GM21515 (cell line): ENCODE measurements around the gene ZSCAN10.
"Not testable (repeated sequence)": the region's sequence is repeated elsewhere in the genome, so short reads cannot be mapped to it uniquely, and the experiment has no call there.

Experiments used
- ATAC-seq: cut with Tn5 transposase; IDR thresholded peaks from one replicate; pipeline ENCODE4 v1.9.1; 2021; ENCODE audit not compliant: unreplicated experiment

The ZSCAN10 gene

DNA sequence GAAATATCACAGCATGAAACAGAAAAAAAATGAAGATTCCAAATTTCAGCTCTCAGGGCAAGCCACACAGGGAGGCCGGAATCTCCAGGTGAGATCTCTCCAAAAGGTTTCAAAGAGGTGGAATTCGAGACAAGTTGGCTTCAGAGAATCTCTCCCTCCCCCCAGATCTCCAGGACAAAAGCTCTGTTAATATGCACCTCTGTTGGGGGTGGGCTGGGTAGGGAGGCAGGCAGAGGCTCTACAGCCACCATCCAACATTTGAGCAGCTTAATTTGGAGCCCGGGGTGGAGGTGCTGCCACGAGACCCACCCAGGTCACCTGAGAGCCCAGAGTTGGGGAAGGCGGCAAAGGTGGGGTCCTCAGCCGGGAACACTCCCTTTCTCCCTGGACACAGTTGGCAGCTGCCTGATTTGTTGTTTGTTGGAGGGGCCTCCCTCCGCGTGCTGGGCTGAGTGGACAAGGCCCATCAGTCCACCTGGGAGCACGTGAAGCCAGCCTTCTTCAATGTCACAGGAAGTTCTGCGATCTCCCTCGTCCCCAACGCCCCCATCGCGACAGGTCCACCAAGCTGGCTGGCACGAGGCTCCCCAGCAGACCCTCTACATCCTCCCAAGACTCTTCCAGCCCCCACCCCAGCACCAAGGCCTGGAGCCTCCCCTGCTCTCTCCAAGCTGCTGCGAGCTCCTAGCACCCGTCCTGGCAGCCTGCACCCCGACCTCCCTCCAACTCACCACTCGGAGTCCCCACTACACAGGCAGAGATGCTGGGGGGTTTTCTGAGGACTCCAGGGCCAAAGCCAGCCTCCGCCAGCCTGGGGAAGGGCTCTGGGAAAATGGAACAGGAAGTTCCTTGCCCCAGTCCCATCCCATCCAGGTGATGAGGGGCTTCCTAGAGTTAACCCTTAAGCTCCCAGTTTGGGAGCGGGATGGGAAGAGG lies at the start of gene ZSCAN10:
Gene ZSCAN10 (minus strand): TSS at position 836 of the 936 bp plus-strand sequence. CDS start 6,357 bp downstream, outside the sequence.
- ATAC-seq: no peak

DNA sequence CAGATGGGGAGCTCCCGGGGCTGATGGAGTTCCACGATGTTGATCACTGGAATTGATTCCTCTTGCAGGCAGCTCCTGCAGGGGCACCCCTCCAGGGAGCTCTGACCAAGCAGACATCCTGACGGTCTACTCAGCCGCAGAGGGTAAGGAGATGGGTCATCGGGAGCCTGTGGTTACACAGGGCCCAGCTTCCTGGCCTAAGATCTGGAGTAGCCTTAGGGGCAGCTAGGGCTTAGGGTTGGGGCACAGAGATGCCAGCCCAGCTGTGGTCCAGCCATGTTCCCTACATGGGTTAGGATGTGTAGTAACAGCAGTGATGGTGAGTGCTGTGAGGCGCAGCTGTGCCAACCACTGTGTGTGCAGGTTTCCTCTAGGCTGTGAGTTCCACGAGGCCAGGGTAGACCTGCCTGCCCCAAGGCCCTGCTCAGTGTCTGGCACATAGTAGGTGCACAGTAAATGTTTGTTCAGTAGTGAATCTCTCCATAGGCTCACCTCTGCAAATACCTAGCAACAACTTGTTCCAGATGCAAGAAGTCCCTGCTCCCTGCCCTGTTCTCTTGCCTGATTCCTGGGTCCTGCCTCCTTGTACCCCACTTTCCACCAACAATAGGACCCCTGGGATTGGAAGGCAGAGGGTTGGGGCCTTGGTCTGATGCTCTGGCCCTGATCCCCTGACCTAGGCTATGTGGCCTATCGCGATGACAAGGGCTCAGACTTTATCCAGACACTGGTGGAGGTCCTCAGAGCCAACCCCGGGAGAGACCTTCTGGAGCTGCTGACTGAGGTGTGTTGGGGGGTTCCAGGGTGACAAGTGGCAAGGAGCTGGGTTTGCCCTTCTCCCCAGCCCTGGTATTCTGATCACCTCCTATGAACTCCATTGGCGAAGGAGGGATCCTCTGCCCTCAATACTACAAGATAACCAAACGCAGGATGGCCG lies 49.4 kb upstream of the ZSCAN10 start:
- no peak for ATAC-seq

DNA sequence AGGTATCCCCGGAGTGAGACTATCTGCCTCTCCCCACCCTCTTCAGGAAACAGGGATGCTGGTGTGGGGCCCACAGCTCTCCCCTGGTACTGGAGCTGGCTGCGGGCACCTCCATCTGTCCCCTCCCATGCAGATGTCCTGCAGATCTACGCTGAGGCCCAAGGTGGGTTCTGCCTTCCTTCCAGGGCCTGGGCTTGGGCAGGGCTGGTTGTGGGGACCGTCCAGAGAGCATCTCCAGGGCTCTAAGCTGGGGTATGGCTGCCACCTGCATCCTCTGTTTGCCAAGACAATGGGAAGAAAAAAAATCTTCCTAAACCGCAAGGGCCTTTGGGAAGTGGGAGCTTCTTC lies 48.6 kb upstream of the ZSCAN10 start:
- ATAC-seq: no peak

DNA sequence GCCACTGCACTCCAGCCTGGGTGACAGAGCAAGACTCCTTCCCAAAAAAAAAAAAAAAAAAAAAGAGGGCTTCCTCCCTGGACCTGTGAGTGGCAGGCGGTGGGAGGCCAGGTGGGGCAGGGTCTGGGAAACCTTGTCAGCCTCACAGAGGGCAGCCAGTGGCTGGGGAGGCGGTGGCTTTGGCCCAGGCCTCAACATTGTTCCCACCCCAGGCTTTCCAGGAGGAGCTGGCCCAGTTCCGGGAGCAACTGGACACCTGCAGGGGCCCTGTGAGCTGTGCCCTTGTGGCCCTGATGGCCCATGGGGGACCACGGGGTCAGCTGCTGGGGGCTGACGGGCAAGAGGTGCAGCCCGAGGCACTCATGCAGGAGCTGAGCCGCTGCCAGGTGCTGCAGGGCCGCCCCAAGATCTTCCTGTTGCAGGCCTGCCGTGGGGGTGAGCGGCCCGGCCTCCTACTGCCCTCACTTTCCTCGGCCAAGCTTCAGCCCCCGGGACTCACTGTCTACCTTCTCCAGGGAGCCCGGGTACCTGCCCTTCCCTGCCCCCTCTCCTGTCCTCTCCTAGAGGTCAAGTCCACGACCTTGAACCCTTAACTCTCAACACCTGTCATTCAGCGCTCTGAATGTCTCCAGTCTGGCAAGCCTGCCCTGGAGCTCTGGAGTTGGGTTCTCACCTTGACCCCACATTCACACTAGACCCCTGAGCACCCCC lies 48.1 kb upstream of the ZSCAN10 start:
- no peak for ATAC-seq

DNA sequence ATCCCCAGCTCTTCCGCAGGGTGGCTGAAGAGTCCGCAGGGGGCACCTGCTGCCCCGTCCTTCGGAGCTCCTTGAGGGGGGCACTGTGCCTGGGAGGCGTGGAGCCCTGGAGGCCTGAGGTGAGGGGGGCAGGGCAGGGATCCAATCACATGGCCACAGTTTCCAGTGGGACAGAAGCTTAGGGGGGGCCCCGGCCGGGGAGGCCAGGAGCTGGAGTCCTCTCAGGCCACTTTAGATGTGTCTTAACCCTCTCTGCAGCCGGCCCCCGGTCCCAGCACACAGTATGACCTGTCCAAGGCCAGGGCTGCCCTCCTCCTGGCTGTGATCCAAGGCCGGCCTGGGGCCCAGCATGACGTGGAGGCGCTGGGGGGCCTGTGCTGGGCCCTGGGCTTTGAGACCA lies 46.6 kb upstream of the ZSCAN10 start:
- no peak for ATAC-seq

DNA sequence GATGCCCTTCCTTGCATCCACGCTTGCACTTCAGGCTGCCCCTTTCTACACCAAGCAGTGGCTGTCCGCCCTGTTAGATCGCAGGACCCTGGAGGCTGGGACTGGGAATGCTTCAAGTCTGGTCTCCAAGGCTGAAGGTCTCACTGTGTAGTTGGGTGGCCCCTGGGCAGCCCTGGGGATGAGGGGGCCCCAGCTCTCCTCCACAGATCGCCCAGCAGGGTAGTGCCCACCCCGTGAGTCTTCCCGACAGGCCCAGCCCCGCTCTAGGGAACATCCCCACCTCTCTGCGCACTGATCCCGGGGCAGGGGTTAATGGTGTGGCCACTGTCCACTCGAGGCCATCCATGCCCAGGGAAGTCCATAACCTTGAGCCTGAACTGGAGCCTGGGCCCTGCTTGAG lies 46.1 kb upstream of the ZSCAN10 start:
- ATAC-seq: no peak

DNA sequence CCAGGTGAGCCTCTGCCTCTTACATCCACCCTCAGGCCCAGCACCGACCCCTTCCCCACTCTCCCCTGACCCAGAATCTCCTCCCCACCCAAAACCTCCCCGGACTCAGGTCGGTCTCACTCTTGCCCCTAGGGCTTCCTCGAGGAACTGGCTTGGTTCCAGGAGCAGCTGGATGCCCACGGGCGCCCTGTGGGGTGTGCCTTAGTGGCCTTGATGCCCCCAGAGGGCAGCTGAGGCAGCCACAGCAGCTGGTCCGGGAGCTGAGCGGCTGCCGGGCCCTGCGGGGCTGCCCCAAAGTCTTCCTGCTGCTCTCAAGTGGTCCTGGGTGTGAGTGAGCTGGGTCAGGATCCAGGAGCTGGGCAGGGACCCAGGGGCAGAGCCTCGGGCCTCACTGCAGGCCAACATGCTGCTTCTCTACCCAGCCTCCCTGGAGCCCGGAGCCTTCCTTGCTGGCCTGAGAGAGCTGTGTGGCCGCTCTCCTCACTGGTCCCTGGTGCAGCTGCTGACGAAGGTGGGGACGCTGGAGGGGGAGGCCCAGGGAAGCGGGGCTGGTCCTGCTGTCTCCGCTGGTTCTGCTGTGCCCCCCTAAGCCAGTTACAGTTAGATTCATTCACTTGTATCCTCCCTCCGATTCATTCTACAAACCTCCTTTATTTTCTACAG lies 45.4 kb upstream of the ZSCAN10 start:
- no peak for ATAC-seq

DNA sequence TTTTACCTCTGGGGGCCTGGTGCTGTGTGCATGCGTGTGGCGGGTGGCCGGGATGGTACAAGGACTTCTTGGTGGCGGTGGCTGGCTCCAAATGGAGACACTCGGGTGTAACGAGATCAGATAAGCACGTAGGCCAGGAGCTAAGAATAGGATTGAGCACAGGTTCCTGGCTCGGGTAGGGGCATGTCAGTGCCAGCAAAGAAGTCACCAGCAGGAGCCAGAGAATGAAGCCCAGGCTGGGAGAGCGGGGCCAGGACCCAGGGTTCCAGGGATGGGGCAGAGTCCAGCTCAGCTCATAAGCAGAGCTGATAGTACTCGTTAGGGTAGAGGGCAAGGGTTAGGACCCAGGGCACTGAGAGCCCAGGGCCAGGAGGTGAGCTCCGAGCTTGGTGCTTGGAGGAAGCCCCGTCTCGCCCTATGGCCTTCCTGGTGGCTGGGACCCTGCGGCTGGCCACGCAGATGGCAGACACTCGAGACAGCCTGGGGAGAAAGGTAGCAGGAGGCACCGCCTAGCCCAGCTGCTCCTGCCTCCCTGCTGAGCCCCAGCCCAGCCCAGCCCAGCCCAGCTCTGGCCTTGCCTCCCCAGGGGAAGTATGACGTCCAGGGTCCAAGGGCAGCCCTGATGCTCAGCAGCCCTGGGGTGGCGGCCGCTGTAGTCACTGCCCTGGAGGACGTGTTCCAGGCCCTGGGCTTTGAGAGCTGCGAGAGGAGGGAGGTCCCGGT lies 44.7 kb upstream of the ZSCAN10 start:
- no peak for ATAC-seq

DNA sequence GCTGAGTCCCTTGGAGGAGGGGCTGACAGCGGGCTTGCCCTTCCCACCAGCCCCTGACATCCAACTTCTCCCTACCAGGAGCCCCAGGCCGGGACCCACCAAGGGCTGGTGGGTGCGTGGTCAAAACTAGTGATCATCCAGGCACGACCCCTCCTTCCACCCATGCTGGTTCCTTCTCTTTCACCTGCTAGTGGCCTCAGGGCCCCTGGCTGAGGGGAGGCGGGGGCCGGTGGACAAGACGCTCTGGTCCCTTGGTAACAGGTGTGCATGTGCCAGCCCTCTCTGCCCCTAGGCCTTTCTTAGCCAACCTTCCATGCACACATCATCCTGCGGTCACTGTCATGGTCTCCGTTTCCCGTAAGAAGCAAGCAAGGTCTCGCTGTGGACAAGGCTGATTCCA lies 44.1 kb upstream of the ZSCAN10 start:
- no peak for ATAC-seq

DNA sequence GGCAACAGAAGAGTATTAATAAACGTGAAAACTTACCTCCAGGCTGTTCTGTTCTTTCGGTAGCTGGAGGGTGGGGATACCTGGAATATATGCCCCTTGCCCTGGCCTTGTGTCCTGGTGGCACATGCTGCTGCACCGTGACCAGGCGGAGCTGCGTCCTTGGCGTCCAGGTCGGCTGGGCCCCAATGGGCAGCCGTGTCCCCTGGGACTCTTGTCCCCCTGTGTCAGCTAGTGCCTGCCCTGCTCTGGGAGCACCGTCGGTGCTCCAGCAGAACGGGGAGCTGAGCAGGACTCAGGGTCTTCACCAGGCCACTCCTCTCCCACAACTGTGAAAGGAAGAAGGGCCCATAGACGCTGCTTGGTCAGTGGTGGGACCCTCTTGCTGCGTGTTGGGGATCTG lies 43.7 kb upstream of the ZSCAN10 start:
- no peak for ATAC-seq

DNA sequence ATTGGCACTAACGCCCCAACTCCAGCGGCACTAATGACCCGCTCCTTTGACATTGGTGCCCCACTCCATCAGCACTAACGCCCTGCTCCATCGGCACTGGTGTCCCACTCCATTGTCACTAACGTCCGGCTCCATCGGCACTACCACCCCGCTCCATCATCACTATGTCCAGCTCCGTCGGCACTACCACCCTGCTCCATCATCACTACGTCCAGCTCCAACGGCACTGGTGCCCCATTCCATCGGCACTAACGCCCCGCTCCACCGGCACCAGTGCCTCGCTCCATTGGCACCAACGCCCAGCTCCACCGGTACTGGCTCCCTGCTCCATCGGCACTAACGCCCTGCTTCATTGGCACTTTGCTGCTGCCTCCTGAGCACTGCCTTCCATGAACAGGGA lies 43.2 kb upstream of the ZSCAN10 start:
- ATAC-seq: no peak

DNA sequence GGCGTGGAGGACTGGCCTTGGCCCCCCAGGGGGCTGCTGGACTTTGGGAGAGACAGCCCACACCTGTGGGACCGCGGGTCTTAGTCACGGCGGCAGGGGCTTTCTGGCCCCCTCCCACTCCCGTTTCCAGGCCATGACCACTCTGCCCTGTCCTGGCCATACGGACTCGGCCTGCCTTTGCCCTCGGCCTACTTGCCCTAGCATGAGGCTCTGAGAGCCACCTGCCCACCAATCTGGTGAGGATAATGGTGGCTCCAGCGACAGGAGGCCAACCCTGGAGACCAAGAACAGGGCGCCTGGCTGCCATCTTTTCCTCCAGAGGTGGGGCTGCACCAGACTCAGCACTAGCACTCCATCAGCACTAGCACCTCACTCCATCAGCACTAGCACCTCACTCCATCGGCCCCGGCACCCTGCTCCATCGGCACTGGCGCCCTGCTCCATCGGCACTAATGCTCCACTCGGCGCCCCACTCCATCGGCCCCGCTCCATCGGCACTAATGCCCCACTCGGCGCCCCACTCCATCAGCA lies 42.8 kb upstream of the ZSCAN10 start:
- no peak for ATAC-seq

DNA sequence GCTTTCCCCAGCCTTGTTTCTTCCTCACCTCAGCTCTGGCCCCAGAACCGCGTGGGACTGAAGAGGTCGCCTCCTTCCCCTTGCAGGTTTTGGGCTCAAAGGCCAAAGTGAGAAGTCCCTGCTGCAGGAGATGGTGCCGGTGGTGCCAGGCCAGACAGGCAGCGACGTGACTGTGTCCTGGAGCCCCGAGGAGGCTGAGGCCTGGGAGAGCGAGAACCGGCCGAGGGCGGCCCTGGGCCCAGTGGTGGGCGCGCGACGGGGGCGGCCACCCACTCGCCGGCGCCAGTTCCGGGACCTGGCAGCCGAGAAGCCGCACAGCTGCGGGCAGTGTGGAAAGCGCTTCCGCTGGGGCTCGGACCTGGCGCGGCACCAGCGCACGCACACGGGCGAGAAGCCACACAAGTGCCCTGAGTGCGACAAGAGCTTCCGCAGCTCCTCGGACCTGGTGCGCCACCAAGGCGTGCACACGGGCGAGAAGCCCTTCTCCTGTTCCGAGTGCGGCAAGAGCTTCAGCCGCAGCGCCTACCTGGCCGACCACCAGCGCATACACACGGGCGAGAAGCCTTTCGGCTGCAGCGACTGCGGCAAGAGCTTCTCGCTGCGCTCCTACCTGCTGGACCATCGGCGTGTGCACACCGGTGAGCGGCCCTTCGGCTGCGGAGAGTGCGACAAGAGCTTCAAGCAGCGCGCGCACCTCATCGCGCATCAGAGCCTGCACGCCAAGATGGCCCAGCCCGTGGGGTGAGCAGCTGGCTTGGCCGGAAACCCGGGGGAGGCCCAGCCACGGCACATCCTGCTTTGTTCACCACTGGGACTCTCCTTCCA lies 41.7 kb upstream of the ZSCAN10 start:
- no peak for ATAC-seq

DNA sequence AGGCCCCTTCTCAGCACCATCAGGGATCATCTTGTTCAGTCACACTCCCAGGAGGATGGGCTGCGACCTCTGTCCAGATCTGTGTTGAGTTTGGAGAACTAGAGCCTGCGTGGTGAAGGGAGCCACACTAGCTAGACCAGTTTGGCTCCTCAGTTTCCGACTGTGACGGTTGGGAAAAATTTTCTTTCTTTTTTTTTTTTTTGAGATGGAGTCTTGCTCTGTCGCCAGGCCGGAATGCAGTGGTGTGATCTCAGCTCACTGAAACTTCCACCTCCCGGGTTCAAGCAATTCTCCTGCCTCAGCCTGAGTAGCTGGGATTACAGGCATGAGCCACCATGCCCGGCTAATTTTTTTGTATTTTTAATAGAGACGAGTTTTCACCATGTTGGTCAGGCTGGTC lies 40.5 kb upstream of the ZSCAN10 start:
- ATAC-seq: not testable (repeated sequence)

DNA sequence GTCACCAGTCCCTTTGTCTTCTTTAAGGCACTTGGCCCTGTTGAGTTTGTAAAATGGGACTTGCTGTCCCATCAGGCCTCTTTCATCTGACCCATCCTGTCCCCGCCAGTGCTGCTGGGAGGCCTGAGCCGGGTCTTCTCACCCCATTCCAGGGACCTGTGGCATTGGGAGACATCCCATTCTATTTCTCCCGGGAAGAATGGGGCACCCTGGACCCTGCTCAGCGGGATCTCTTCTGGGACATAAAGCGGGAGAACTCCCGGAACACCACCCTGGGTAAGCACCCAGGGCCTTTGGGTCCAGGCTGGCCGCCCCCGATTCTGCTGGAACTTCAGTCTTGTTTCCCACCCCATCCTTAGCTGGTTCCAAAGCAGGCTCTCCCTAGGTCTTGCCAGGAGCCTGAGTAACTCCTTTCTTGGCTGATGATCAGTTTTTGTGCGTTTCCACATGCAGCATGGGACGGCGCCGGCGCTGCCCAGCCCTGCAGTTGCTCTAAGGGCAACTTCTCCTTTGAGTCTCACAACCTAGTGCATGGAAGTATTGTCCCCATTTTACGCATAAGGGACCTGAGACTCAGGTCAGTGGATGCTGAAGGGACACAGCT lies 39.8 kb upstream of the ZSCAN10 start:
- no peak for ATAC-seq

DNA sequence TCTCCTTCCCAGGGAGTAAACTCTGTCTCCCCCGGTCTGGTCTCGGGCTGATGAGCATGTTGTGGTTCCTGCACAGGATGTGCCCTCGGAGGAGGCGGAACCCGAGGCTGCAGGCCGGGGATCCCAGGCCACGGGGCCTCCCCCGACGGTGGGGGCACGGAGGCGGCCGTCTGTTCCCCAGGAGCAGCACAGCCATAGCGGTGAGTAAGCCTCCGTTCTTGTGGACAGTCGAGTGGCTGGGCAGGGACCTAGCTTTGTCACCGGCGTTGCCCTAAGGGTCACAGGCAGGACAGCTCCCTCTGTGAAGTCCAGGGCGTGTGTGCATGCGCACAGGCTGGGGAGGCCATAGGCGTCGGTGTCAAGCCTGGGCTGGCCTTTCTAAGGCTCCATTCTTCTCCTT lies 39.2 kb upstream of the ZSCAN10 start:
- no peak for ATAC-seq

DNA sequence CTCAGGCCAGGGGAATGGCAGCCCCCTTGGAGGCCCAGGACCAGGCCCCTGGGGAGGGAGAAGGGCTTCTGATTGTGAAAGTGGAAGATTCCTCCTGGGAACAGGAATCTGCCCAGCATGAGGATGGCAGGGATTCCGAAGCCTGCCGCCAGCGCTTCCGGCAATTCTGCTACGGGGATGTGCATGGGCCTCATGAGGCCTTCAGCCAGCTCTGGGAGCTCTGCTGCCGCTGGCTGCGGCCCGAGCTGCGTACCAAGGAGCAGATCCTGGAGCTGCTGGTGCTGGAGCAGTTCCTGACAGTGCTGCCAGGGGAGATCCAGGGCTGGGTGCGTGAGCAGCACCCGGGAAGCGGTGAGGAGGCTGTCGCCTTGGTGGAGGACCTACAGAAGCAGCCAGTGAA lies 38.2 kb upstream of the ZSCAN10 start:
- no peak for ATAC-seq

DNA sequence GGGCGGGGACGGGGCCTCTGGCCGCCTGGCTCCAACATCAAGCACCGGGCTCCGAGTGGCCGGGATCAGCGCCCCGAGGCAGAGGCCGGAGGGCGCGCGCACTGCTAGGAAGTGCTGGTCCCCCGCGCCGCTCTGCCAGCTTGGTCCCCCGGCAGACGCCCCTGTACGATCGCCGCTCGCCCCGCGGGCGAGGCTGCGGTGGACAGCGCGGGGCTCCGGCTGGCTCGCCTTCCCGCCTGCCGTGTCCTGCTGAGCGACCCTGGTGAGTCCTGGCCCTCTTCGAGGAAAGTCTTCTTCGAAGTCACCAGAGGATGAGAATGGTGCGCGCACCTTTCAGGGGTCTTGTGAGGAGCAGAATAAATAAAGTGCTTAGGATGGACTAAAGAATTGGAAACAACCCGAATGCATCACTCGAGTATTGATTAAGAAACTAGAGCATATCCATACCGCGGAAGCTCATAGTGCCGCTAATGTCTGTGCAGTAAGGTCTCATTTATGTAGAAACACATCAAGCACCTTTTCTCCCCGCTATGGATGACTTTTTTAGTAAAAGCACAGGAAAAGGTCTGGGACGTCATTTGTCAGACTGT lies 36.1 kb upstream of the ZSCAN10 start:
- ATAC-seq: no peak
